ENCODE results near the gene VMP1.
A peak's percentile ranks its signal among the peaks of the same experiment; 100 is the strongest.
"Not testable (repeated sequence)": the region's sequence is repeated elsewhere in the genome, so short reads cannot be mapped to it uniquely, and the experiment has no call there.

Gene VMP1

GRCh38 chr17:59791603-59792457, 84.4 kb downstream of the VMP1 start:
- DNase-seq (ENCODE audit: low read depth in 1 of 2, low spot score in 1 of 2) = no peak
- TF ChIP-seq SPI1 (IDR thresholded peaks at IDR 0.05; ENCODE audit: borderline replicate concordance, low read depth) = no peak
- TF ChIP-seq, protein P1, sequence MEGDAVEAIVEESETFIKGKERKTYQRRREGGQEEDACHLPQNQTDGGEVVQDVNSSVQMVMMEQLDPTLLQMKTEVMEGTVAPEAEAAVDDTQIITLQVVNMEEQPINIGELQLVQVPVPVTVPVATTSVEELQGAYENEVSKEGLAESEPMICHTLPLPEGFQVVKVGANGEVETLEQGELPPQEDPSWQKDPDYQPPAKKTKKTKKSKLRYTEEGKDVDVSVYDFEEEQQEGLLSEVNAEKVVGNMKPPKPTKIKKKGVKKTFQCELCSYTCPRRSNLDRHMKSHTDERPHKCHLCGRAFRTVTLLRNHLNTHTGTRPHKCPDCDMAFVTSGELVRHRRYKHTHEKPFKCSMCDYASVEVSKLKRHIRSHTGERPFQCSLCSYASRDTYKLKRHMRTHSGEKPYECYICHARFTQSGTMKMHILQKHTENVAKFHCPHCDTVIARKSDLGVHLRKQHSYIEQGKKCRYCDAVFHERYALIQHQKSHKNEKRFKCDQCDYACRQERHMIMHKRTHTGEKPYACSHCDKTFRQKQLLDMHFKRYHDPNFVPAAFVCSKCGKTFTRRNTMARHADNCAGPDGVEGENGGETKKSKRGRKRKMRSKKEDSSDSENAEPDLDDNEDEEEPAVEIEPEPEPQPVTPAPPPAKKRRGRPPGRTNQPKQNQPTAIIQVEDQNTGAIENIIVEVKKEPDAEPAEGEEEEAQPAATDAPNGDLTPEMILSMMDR (IDR thresholded peaks at IDR 0.05; ENCODE audit: insufficient read depth, low read length) = no peak
- no peak for TF ChIP-seq POLR2AphosphoS5 (IDR thresholded peaks at IDR 0.05; ENCODE audit: low read depth)
- TF ChIP-seq GABPA (IDR thresholded peaks at IDR 0.05; ENCODE audit: low read depth) = no peak
- TF ChIP-seq, protein P2, sequence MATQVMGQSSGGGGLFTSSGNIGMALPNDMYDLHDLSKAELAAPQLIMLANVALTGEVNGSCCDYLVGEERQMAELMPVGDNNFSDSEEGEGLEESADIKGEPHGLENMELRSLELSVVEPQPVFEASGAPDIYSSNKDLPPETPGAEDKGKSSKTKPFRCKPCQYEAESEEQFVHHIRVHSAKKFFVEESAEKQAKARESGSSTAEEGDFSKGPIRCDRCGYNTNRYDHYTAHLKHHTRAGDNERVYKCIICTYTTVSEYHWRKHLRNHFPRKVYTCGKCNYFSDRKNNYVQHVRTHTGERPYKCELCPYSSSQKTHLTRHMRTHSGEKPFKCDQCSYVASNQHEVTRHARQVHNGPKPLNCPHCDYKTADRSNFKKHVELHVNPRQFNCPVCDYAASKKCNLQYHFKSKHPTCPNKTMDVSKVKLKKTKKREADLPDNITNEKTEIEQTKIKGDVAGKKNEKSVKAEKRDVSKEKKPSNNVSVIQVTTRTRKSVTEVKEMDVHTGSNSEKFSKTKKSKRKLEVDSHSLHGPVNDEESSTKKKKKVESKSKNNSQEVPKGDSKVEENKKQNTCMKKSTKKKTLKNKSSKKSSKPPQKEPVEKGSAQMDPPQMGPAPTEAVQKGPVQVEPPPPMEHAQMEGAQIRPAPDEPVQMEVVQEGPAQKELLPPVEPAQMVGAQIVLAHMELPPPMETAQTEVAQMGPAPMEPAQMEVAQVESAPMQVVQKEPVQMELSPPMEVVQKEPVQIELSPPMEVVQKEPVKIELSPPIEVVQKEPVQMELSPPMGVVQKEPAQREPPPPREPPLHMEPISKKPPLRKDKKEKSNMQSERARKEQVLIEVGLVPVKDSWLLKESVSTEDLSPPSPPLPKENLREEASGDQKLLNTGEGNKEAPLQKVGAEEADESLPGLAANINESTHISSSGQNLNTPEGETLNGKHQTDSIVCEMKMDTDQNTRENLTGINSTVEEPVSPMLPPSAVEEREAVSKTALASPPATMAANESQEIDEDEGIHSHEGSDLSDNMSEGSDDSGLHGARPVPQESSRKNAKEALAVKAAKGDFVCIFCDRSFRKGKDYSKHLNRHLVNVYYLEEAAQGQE (IDR thresholded peaks at IDR 0.05; ENCODE audit: insufficient replicate concordance, low read depth) = no peak
- H3K27me3 ChIP-seq (ENCODE audit: insufficient read depth, poor library complexity, severe bottlenecking) = no peaks in the 10 kb centered on the region
- H3K4me3 ChIP-seq (replicated peaks; ENCODE audit: insufficient read depth, low read length) = no peak overlapping the region
- peak overlapping the region; percentile 51 for H3K27ac ChIP-seq (replicated peaks)

DNA sequence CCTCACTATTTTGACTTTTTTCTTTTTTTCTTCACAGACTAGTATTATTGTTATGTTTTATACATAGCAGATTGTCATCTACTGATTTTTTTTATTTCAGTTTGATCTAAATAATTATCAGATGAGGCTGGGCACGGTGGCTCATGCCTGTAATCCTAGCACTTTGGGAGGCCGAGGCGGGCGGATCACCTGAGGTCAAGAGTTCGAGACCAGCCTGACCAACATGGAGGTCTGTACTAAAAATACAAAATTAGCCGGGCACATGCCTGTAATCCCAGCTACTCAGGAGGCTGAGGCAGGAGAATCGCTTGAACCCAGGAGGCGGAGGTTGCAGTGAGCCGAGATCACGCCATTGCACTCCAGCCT, 85.0 kb downstream of the VMP1 start:
- peak overlapping the region; percentile 51; the same call in 1 of the 2 replicates for H3K27ac ChIP-seq (replicated peaks)
- not testable (repeated sequence) for DNase-seq (ENCODE audit: low read depth in 1 of 2, low spot score in 1 of 2); H3K27me3 ChIP-seq (ENCODE audit: insufficient read depth, poor library complexity, severe bottlenecking); H3K4me3 ChIP-seq (replicated peaks; ENCODE audit: insufficient read depth, low read length)

GRCh38 chr17:59793205-59793604, 85.8 kb downstream of the VMP1 start:
- TF ChIP-seq, protein P1 (IDR thresholded peaks at IDR 0.05; ENCODE audit: insufficient read depth, low read length) = no peak
- TF ChIP-seq GABPA (IDR thresholded peaks at IDR 0.05; ENCODE audit: low read depth) (no peak), SPI1 (IDR thresholded peaks at IDR 0.05; ENCODE audit: borderline replicate concordance, low read depth) (no peak), POLR2AphosphoS5 (IDR thresholded peaks at IDR 0.05; ENCODE audit: low read depth) (no peak)
- TF ChIP-seq, protein P2 (IDR thresholded peaks at IDR 0.05; ENCODE audit: insufficient replicate concordance, low read depth) = no peak
- H3K27me3 ChIP-seq (ENCODE audit: insufficient read depth, poor library complexity, severe bottlenecking) = no peaks in the 10 kb centered on the region
- H3K27ac ChIP-seq (replicated peaks) = peak overlapping the region; percentile 19; the same call in 1 of the 2 replicates
- DNase-seq (ENCODE audit: low read depth in 1 of 2, low spot score in 1 of 2) = no peak
- no peak overlapping the region for H3K4me3 ChIP-seq (replicated peaks; ENCODE audit: insufficient read depth, low read length)

DNA sequence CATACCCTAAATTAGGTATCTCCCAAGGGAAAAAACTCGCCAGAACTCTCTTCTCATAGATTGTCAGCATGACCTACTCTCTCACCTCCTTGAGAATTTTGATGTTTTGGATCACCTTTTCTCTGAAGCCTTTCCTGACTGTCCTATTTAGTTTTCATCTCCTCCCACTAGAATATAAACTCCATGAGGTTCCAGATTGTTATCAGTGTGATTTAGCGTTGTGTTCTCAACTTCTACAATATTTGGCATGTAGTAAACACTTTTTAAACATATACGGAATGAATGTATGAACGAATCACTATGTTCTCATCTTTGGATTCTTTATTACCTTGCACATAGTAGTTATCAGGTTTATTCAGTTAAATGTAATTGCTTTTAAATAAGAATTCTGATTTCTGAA, 88.7 kb downstream of the VMP1 start:
- Histone ChIP-seq H3K4me3 (replicated peaks; ENCODE audit: insufficient read depth, low read length) (no peak overlapping the region), H3K27ac (replicated peaks) (no peak overlapping the region), H3K27me3 (ENCODE audit: insufficient read depth, poor library complexity, severe bottlenecking) (no peaks in the 10 kb centered on the region)
- DNase-seq (ENCODE audit: low read depth in 1 of 2, low spot score in 1 of 2) = no peak
- TF ChIP-seq POLR2AphosphoS5 (IDR thresholded peaks at IDR 0.05; ENCODE audit: low read depth) (no peak), GABPA (IDR thresholded peaks at IDR 0.05; ENCODE audit: low read depth) (no peak), SPI1 (IDR thresholded peaks at IDR 0.05; ENCODE audit: borderline replicate concordance, low read depth) (no peak)
- TF ChIP-seq, protein P2 (IDR thresholded peaks at IDR 0.05; ENCODE audit: insufficient replicate concordance, low read depth) = no peak
- TF ChIP-seq, protein P1 (IDR thresholded peaks at IDR 0.05; ENCODE audit: insufficient read depth, low read length) = no peak
